Activated naive CD4-positive, alpha-beta T cell treated with Interleukin-2 at 50 U/mL for 16 hours (primary cell): ENCODE results near the gene SORCS3.
"Not testable (repeated sequence)": the region's sequence is repeated elsewhere in the genome, so short reads cannot be mapped to it uniquely, and the experiment has no call there.

Experiments used
- DNase-seq: peaks from one replicate; pipeline ENCODE4 v3.0.0-alpha.2; 2020

SORCS3 gene

DNA sequence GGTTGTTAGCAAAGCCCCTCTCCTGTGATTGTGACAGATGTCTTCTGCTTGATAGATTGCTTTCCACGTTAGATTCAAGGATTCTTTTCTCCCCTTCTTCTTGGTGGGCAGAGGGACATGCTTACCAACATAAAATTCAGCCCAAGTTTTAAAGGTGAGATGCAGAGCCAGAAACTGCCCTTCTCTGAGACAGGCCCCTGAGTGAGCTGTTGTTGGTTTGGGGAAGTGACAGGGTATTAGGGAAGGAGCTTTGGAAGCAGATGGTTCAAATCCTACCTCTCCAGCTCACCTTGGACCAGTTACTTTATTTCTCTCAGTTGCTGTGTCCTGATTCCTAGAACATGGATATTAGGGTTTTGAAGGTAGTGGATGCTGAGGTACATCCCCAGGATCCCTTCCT lies 53.0 kb downstream of the SORCS3 start:
- no peak for DNase-seq

DNA sequence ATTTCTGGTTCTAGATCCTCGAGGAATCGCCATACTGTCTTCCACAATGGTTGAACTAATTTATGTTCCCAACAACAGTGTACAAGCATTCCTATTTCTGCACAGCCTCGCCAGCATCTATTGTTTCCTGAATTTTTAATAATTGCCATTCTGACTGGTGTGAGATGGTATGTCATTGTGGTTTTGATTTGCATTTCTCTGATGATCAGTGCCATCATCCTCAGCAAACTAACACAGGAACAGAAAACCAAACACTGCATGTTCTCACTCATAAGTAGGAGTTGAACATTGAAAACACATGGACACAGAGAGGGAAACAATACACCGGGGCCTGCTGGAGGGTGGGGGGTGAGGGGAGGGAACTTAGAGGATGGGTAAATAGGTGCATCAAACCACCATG lies 62.2 kb downstream of the SORCS3 start:
- not testable (repeated sequence) for DNase-seq

DNA sequence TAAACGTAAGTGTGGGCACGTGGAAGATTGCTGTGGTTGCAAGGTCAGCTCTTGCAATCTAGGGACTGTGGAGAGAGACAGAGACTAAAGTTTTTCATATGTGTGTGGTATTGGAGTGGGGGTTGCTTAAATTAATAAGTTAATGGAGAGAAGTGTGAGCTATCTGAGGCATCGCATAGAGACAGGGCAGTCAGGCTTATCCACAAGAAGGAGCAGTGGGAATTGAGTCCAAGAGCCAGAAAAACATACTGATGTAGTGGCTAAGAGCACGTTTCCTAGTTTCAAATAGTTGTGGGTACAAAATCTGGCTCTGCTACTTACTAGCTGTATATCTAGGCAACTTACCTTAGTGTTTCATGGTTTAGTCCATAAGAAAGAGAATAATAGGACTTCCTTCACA lies 65.8 kb downstream of the SORCS3 start:
- no peak for DNase-seq

DNA sequence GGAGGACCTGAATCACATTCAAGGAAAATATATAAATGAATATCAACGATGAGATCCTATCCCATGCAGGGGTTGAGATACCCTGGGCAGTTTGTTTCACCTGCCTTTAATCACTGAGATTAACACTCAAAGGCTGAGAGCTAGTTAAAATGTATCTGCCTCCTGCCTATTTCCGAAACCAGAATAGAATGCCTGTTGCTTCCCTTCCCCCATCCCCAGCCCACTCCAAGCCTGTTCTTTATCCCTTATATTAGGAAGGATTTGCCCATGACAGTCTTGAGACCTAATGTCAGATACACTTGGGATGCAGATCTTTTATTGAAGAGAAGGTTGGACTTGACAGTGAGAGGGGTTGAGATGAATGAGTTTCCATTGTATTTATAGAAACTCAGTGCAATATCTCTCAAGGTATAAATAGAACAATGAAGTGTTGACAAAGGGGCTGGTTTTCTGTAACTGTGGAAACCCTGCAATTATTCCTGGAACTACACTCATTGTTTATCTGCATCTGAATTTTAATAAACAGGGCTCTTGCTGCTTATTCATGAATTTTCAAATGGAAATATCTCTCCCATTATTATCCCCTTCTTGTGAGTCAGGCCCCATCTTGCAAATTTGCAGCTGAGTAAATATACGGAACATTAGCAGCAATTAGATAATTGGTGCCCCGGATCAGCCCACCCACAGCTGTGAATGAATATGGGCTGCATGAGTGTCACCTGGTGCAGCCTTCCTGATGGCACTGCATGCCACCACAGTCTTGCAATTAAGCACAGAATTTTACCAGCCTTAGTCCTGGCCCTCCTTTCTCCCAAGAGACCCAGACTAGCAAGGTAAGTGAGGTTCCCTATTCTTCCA lies 66.7 kb downstream of the SORCS3 start:
- DNase-seq, result no peak

DNA sequence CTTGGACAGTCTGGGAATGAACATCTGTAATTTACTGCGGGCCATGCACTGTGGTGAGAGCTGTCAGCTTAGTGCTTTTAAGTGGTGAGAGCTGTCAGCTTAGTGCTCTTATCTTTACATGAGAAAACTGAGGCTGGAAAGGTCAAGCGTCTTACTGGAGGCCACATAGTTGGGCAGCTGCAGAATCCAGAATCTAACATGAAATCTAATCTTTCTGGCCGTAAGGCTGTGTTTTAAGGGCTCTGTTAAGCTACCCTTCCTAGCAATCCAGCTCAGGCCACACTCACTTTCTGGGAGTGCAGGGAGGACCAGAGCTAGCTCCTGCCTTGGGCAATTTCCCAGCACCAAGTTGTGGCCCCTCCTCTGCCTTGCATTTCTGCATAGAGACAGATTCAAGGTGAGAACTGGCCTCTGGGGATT lies 70.2 kb downstream of the SORCS3 start:
- DNase-seq, result no peak

DNA sequence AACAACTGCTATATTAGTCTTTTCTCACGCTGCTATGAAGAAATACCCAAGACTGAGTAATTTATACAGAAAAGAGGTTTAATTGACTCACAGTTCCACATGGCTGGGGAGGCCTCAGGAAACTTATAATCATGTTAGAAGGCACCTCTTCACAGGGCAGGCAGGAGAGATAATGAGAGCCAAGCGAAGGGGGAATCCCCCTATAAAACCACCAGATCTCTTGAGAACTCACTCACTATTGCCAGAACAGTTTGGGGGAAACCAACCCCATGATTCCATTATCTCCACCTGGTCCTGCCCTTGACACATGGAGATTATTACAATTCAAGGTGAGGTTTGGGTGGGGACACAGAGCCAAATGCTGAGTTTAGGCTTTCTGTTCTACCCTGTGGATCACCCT lies 89.5 kb downstream of the SORCS3 start:
- DNase-seq, result not testable (repeated sequence)

DNA sequence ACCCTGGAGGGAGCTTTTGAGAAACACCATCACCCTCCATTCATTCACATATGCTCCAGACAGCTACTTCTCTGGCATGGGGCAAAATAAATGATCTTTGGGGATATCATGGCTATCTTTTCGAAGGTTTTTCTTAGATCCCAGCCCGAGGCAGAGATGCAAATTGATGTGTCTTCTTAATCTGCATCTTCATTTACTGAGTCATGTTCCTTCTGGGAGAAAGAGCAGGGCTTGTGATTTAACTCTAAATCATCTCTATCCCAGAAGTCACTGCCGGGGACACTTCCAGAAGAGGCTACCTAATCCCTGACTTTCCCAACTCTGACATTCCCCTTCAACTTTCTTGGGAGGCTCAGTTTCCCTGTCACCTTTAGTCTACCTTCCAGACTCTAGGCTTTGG lies 90.1 kb downstream of the SORCS3 start:
- no peak for DNase-seq

DNA sequence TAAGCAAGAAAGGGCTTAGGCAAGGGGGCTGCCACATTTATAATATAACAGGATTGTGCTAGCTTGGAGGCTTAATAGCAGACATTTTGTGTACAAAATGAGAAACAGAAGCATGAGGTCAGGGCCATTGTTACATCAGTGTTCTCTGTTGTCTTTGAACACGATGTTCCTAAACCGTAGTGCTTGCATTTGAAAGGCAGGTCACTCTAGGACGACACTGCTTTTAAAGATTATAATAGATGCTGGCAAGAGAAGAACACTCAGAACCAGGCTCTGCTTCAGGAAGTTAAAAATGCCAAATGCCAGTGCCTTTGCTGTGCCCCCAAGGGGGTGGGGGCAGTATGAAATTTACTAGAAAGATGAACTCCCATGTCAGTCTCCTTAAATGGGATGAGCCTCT lies 91.1 kb downstream of the SORCS3 start:
- DNase-seq, result no peak

DNA sequence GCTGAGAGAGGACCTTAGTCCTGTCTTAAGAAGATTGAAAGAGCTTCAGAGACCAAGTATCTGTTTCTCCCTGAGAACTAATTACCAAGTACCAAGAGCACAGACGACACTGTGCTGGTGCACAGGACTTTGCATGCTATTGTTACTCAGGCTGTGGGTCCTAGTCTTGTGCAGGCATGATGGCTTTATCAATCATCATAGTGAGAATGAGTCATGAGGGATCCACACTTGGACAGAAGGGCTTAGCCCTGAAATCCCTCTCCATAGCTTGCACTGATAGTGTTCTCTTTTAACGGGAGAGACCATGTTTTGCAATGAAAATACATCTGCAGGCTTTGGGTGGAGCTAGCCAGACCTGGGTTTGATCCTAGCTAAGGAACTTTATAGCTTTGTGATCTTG lies 93.3 kb downstream of the SORCS3 start:
- DNase-seq, result no peak

DNA sequence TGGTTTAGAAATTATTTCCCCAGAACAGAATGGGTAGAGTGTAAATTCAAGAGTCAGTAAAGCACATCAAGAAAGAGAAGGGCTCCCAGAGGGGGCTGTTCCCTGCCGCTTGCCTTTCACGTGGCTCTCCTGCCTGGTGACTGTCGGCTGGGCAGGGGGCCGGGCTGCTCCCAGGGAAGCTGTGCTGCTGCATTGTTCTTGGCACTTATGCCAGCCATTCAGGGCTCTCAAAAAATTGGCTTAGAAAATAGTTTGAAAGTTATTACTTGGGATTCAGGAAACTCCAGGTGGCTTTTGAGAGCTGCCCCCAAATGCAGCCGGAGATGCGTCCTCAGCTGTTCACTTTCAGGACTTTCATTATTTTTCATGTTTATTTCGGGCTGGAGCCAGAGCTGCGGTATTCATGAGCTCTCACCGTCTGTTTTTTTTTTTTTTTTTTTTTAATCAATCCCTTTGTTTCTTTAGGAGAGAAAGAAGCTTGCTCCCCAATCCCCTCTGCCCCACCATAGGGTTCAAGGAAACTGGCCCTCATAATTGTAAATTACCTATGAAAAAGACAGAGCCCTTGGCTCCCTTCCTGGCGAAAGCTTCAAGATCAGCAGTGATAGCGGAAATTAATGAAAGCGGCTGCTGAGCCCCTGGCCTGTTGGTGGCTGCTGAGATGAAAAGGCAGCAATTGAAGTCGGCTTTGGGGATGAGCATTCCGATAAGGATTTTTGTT lies 94.1 kb downstream of the SORCS3 start:
- no peak for DNase-seq

DNA sequence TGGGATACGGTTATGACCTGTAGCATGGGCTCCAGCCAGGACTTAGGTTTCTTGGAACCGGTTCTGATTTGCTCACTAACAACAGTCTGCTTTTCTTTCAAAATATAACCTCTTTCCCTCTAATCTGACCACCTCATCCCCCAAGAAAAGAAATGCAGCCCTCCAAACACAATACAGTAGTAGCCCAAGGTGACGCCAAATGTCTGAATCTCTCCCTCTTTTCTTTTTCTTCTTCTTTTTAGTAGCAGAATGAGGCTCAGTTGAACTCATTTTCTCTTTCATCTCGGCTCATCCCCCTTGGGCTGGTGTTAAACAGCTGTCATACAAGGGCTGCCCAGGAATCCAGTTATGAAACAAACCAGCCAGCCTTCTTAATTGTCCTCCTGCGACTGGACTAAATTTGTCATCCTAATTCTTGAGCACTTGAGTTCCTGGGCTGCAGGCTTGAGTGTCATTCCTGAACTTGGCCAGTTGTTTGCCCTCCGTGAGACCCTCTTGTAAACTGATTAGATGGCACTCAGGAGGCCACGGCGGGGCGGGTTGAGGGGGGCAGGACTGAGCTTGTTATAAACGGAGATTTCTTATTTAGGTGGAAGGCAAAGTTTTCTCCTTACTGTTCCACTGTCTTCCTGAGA lies 94.8 kb downstream of the SORCS3 start:
- no peak for DNase-seq

DNA sequence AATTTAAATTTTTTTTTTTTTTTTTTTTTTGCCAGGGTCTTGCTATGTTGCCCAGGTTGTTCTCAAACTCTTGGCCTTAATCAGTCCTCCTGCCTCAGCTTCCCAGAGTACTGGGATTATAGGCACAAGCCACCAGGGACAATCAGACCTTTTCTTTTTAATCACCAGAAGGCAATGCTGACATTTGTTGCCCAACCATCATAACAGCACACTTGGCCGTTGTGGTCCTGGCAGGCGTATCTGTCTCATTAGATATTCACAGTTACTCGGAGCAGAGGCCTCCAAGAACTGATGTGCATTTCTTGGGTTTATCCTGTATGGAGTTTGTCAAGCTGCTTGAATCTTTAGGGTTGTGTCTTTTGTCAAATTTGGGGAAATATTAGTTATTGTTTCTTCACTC lies 100.0 kb downstream of the SORCS3 start:
- DNase-seq, result no peak

DNA sequence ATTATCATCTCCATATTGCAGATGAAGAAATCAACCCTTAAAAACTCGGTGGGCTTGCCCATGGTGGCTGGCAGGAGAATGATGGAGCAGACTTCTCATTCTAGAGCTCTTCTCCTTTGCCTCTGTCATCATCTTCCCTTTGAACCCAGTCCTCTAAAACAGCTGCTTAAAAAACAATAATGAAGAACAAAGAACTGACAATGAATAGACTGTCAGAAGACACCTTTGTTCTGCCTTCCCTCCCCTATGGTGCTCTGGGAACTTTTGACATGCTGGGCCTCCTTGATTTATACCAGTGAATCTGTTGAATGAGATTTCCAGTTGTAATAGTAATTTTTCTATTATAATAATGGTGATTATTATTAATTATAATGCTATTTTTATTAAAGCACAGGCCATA lies 103.0 kb downstream of the SORCS3 start:
- no peak for DNase-seq

DNA sequence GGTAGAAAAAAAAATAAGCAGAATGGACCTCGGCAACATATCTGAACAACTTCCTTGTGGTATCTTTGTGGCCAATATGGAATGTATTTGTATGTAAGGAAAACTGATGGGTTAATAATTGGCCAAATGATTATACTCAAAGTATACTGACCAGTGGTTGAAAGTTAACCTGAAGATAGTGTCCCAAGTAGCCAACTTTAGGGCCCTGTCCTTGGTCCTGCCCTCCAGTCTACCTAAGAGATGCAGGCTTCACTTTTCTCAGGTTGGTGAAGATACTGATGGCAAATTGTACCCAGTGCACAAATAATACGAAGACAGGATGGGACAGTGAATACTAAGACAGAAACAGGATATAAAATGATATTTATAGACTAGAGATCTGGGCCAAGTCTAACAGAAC lies 109.2 kb downstream of the SORCS3 start:
- DNase-seq, result no peak

DNA sequence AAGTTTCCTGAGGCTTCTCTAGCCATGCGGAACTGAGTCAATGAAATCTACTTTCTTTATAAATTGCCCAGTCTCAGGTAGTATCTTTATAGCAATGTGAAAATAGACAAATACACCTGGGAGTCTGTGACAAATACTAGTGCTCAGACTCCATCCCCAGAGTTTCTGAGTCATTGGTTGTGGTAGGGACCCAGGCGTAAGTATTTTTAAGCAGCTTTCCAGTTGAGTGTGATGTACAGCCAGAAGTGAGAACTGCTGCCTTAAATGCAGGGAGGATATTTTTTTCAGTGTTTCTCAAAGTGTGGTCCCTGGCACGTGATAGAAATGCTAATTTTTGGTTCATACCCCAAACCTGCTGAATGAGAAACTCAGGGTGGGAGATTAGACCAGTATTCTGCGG lies 121.7 kb downstream of the SORCS3 start:
- no peak for DNase-seq

DNA sequence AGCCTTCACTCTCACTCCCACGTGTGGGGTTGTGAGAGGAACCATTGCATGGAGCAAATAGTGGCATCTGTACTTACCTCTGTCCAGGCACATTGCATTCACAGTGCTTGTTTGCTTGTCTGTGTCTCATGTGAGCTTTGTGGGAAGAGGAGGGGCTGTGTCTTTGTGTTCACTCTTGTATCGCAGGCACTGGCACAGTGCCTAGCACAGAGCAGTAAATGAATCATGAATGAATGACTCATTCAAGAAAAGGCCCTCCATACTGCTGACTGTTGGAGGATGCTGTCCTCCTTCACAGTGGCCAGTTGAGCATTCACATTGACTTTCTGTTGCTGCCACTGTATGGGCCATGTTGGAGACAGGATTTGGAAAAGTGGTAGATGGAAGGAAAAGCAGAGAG lies 125.3 kb downstream of the SORCS3 start:
- DNase-seq, result no peak

DNA sequence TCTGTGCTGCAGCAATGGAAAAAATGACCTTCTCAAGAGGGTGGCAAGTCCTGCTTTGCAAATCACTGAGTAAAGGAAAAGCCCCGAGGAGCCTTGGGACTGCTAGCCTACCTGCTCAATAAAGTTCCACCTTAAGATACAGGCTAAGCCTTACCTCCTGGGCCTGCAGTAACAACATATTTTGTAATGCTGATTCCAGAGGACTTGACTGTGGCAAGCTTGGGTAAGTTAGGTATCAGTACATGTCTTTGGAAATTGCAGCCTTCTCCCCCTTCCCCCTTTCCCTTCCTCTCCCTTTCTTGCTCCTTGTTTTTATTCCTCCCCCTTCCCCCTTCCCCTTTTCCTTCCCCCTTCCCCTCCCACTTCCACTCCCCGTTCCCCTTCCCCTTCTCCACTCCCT lies 126.2 kb downstream of the SORCS3 start:
- DNase-seq, result no peak

DNA sequence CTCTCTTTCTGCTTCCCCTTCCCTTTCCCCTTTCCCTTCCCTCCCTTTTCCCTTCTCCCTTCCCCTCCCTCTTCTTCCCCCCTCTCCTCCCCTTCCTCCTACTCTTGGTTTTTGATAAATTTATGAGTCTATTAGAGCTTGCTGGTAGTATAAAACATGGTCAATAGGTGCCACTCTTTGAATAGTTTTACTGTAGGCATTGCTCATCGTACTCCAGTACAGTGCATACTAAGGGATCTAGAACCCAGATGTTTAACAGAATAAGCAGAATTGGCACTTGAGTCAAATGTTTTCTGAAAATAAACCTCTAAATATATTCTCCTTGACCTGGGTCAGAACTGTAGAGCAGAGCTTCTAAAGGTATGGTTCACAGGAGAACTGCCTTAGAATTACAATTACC lies 126.7 kb downstream of the SORCS3 start:
- no peak for DNase-seq

DNA sequence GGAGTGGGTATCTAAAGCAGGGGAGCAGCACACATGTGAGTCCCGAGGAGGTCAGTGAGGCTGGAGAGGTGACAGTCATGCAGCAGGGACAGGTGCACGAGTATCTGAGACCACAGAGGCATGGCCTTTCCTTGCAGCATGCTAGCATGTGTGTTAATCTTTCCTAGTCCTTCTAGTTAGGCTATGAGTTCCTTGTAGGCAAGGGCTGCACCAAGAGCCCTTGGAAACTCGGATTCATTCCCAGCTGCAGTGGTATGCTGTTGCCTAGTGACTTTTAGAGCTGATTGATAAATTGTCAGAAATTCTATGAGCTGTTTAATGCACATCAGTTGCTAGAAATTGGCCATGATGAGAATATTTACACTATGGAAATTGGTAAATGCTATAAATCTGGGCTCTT lies 132.0 kb downstream of the SORCS3 start:
- no peak for DNase-seq

DNA sequence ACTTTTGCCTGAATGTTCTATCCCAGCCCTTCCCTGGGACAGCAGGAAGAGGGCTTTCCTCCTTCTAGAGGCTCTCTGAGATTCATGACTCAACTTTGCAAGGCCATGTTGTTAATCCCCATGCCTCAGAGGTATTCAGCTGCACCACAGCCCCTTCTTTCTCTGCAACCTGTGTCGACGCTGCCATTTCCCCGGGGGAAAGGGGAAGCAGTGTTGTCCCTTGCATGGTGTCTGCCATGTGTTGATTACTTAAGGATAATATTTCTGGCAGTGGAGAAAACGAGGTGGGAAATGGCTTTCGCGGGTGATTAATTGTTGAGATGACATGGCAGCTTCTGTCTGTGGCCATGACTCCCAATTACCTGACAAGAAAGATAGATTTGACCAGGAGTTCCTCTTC lies 133.1 kb downstream of the SORCS3 start:
- no peak for DNase-seq

DNA sequence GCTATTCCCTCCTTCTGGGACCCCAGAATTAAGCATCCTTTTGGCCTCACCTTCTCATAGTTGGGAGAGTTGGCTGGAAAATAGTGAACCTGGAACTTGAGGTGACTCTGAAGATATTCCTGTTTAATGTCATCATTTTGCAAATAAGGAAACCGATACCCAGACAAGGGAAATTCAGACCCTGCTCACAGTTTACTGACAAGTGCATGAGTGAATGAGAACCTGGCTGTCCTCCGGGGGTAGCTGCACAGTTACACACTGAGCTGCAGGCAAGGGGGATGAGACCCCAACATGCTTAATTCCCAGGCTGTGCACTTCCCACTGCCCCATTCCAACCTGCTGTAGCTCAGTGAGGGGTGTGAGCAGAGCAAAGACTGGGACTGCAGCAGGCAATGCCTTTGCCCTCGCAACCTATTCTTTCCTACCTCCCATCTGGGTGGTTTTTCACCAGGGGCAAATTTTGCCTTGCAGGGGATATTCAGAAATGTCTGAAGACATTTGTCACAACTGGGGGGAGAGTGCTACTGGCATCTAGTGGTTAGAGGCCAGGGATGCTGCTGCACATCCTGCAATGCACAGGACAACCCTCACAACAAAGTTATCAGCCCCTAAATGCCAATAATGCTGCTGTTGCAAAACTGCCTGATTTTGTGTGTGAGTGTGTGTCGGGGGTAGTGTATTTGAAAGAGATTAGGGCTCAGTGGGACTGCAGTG lies 136.2 kb downstream of the SORCS3 start:
- no peak for DNase-seq

DNA sequence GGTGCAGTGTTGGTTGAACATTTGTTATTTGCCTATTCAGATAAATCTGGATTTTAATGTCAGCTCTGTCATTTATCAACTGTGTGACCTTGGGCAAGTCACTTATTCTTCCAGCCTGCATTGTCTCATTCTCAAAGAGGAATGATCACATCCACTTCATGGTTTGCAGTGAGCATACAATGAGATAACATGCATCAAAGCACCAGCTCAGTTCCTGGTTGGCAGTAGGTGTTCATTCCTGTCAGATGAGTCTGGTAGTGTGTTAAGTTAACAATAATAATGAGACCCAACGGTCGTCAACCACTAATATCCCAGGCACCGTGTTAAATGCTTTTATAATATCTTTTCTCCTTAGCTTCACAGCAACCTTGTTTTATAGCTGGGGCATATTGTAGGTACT lies 137.3 kb downstream of the SORCS3 start:
- DNase-seq, result no peak

DNA sequence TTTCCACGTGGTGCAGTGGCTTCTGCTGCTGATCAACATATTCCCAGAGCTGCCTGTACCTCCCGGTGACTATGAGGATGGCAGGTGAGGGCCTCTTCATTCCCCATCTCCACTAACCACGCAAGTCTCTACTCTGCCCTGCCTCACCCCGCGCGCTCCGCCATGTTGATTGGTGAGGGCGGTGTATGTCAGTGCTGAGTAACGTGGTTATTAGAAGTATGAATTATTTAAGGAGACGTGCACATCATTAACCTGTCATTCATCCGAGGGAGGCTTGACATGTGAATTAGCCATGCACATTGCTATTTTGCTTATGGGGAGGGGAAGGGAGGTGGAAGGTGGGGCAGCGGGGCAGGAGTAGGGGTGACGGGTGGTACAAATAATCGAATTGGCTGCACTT lies 138.6 kb downstream of the SORCS3 start:
- no peak for DNase-seq
